GM18508 (cell line): Measurements from ENCODE around the gene LPCAT1.
"Not testable (repeated sequence)": the region's sequence is repeated elsewhere in the genome, so short reads cannot be mapped to it uniquely, and the experiment has no call there.

Experiments
- ATAC-seq: cut with Tn5 transposase; IDR thresholded peaks from one replicate; pipeline ENCODE4 v1.9.1; 2021; ENCODE audit warnings: moderate number of reproducible peaks; ENCODE audit not compliant: insufficient read depth, unreplicated experiment

Gene LPCAT1, protein sequence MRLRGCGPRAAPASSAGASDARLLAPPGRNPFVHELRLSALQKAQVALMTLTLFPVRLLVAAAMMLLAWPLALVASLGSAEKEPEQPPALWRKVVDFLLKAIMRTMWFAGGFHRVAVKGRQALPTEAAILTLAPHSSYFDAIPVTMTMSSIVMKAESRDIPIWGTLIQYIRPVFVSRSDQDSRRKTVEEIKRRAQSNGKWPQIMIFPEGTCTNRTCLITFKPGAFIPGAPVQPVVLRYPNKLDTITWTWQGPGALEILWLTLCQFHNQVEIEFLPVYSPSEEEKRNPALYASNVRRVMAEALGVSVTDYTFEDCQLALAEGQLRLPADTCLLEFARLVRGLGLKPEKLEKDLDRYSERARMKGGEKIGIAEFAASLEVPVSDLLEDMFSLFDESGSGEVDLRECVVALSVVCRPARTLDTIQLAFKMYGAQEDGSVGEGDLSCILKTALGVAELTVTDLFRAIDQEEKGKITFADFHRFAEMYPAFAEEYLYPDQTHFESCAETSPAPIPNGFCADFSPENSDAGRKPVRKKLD

DNA sequence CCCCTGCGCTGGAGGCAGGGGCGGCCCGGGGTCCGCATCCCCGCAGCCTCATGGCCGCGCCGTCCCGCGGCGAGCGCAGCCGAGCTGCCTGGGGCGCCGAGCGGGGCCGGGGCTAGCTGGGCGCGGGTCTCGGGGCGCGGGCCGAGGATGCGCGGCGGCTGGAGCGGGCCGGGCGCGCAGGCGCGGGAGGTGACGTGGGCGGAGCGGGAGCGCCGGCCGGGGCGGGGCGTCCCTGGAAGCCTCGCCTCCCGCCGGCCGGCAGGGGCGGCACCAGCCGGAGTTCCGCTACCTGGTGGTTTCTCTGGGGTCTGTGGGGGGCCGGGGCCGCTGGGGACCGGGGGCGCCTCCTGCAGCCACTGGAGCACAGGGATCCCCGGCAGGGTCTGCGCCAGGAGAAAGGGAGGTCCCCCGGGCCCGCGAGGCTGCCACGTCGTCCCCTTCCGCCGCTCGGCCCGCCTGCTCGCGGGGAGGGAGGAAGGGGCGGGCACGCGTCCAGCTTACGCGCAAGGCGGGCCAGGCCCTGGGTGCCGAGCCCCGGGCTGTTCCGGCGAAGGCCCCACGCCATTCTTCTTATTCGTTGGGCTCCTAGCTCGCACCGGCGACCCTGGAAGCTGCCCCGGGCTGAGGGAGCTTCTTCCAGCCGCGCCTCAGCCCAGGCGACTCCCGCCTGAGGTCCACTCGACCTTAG lies at the start of gene LPCAT1:
TSS of gene LPCAT1 (minus strand) at position 168 of the 688 bp plus-strand sequence. CDS start at position 52, 116 bp downstream.
- peak; percentile 39 for ATAC-seq

DNA sequence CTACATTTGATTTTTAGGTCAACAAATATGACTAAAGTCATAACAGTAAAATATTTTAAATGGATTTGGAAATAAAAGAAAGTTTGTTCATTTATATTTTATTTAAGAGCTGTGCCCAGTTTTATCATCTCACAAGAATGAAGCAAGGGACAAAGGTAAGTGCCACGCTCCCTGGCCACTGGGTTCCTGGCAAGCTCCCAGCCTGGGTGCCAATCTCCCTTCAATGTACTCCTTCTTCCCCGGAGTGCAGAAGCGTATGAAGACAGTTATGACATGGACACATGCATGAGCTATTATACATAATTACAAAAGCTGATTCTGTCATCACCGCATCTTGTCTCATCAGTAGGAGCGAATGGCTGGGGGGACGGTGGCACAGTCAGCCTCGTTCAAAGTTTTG lies 48.1 kb upstream of the LPCAT1 start:
- not testable (repeated sequence) for ATAC-seq

DNA sequence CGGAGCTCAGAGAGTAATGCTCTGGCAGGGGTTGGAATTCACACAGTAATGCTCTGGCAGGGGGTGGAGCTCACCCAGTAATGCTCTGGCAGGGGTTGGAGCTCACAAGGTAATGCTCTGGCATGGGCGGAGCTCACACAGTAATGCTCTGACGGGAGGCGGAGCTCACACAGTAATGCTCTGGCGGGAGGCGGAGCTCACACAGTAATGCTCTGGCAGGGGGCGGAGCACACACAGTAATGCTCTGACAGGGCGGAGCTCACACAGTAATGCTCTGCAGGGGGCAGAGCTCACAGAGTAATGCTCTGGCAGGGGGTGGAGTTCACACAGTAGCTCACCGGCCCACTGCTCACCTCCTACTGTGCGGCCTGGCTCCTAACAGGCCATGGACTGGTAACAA lies 47.2 kb upstream of the LPCAT1 start:
- no peak for ATAC-seq

DNA sequence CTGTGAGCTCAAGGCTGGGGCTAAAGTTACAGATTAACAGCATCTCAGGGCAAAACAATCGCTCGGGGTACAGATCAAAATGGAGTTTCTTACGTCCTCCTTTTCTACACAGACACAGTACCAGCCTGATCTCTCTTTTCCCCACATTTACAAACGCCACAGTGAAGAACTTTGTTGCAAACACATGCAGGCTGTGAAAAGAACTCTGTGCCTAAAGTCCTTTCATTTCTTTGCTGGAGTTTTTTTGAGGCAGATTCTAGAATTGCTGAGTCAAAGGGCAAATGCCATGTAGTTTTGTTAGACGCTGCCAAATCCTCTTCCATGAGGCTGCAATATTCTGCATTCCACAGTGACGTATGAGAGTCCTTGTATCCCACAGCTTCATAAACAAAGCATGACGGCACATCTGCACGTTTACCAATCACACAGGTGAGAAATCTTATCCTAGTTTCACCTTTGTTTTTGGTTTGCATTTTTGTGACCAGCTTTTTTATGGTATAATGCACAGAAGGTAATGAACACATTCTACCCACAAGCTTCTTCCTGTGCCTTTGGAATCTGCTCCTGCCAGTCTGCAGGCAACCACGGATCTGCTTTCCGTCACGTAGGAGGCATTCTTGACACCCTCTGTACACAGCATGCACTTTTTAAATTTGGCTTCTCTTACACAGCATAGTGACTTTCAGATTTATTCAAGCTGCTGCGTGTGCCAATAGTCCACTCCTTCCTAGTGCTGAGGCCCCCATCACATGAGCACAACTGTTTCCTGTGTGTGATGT lies 44.6 kb upstream of the LPCAT1 start:
- no peak for ATAC-seq

DNA sequence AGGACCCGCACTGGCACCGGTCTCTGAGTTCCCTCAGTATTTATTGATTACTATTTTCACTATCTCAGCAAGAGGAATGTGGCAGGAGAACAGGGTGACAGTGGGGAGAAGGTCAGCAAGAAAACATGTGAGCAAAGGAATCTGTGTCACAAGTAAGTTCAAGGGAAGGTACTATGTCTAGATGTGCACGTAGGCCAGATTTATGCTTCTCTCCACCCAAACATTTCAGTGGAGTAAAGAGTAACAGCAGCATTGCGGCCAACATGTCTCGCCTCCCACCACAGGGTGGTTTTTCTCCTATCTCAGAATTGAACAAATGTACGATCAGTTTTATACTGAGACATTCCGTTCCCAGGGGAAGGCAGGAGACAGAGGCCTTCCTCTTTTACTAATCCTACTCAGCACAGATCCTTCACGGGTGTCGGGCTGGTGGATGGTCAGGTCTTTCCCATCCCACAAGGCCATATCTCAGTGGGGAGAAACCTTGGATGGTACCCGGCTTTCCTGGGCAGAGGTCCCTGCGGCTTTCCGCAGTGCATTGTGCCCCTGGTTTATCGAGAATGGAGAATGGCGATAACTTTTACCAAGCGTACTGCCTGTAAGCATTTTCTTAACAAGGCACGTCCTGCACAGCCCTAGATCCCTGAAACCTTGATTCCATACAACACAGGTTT lies 43.9 kb upstream of the LPCAT1 start:
- ATAC-seq: not testable (repeated sequence)

DNA sequence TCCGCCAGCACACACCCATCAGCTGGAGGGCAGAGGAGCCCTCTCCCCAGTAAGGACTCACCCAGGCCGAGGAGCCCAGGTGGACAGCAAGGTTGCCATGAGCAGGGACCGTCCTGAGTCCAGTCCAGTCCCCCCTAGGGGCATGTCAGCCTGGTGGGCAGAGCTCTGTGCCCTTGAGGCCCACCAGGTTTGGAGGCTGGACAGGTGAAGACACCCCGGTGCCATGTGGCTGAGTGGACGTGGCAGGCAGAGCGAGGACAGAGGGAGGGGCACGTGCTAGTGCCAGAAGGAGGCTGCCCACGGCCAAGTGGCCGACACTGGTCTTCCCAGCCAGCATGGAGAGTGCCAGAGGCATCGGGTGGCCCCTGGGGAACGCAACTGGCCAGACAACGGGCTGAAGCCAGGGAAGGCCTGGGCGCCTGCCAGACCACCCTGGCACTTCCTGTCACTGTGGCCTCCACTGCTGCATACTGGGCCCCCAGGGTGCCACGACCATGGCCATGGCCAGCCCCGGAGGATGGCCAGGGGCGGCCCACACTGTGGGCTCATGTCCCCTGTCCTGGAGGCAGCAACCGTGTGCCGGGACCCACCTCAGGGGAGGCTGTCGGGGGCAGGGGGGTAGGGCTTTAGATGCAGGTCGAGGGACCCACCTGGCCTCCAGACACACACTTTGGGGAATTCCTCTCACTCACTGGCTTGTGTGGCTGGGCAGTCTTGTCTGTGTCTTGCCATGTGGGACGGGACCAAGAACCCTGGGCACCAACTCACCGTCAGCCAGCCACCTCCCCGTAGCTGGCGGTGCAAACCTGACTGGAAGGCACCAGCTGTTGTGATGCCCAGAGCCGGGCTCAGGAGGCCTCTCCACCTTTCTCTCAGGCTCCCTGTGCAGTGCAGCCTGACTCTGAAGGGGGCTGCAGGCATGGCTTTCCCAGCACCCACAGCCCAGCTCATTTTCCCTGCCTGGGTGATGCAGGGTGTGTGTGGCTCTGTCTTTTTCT lies 42.3 kb upstream of the LPCAT1 start:
- no peak for ATAC-seq

DNA sequence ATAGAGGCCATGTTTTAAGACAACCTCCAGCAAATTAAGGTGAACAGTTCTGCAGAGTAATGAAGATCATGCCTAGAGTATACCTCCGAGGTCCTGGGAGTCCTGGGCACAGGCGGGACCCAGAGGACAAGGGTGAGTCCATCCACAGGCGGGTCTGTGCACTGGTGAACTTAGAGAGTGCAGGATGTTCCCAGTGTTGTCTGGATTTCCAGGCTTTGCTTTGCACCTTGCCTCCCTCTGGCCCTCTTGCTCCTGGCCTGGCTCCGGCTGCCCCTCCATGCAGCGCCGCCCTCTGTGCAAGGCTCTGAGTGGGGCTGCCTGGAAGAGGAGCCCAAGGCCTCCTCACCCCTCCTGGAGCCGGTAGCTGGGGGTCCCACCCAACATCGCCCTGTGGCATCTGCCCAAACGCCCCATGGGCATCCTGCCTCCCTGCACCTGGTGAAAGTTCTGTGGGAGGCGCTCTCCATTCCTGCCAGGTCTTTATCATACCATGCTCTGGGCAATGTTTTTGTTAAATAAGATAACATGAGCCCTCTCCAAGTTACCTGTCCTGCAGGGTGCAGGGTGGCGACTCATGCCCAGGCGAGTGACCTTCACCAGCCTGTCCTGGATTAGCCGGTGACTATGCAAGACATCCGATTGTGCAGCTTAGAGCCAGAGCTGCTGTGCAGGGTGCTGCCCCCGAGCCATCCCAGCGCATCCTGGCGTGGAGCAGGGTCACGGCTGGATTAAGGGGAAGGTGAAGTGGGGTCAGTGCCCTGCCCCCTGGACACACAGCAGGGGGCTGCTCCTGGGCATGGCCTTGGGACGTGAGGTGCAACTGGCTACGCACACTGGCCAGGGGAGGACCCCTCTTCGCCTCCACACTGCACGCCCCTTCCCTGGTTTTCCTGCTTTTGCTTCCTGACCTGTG lies 41.3 kb upstream of the LPCAT1 start:
- no peak for ATAC-seq

DNA sequence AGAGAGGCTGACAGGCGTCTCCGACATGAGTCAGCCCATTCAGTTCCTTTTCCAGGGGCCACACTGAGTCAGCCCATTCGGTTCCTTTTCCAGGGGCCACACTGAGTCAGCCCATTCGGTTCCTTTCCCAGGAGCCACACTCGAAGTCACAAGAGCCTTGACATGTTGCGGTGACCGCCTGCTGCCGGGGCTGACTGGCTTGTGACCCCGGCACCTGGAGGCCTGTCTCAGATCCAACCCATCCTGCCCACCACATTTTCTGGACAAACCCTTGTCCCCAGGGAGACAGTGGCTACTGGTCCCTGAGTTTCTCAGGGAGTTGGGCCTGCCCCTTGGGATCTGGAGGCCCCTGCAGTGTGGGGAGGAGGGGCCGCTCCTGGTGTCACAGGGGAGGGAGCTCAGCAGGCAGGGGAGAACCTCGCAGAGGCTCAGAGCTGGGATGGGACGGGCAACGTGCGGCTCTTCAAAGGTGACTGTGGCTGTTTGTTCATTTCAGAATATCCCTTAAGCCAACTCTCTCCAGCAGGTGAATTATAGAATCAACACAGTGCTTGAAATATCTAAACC lies 40.5 kb upstream of the LPCAT1 start:
- ATAC-seq: no peak

DNA sequence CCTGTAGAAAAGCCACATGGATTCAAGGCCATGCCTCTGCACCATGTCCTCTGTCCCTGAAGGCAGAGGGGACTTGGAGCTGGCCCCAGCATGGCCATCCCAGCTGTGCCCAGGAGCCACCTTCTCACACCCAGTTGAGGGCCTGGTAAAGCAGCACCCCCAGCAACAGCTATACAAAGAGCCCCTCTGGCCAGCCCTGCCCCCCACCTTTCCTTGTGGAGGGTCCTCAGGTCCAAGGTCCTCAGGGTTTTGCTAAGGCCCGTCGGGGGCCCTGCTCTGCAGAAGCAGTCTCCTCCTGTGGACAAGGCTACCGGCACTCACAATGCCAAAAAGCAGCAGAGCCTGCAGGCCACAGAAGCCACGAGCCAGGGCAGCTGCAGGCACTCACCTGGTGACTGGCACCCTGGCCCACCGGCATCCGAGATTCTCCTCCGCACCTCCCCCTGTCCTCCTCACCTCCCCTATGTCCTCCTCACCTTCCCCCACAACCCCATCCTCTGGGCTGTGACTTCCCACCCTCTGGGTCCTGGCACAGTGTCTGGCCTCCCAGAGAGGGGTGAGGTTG lies 39.9 kb upstream of the LPCAT1 start:
- ATAC-seq: no peak

DNA sequence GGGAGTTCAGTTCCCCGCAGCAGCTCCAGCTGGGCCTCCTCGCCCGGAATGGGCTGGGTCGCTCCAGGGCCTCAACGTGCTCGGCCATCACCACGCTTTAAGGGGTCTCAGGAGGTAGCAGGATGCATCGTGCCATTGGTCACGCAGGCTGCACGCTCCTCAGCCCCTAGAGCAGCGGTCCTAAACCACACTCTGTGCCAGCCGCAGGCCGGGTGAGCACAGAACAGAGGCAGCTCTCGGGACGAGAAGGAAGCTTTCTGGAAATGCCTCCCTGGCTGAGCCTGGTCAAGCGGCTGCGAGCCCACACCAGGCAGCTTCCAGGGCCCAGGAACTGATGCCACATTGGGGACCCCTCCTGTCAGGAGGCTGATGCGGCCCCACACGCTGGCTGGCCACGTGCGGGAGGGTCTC lies 39.3 kb upstream of the LPCAT1 start:
- no peak for ATAC-seq

DNA sequence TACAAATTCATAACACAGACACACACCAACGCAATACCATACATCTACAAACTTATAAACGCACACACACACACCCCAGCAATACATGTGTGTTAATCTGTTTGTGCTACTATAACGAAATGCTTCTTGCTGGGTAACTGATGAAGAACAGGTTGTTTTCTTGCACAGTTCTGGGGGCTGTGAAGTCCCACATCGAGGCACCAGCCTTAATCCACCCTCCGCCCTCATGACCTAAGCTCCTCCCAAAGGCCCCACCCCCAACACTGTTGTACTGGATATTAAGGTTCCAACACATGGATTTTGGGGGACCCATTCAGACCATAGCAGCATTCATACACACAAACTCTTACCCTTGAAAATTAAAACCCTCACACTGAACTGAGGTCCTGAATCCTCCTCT lies 38.8 kb upstream of the LPCAT1 start:
- ATAC-seq: no peak

DNA sequence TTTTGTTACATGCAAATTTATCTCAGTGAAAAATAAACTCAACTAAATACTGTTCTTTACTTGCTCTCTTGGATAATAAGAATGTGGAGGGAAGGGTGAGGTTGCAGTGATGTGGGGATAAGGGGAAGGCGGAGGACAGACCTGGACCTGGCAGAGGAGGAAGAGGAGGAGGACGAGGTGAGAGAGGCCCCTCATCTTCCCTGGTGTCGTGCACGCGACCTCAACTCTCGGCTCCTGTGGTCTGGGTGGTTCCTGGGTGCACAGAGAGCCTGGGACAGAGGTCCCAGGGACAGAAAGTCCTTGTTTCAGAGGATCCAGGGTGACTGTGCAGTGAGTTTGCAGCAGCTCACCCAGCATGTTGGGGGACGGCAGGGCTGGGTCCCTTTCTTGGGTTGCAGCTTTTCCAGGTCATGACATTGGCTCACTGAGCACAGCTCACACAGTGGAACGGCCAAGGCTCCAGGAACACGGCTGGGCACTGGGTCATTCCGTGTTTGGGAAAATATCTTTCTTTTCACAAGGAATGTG lies 37.7 kb upstream of the LPCAT1 start:
- no peak for ATAC-seq

DNA sequence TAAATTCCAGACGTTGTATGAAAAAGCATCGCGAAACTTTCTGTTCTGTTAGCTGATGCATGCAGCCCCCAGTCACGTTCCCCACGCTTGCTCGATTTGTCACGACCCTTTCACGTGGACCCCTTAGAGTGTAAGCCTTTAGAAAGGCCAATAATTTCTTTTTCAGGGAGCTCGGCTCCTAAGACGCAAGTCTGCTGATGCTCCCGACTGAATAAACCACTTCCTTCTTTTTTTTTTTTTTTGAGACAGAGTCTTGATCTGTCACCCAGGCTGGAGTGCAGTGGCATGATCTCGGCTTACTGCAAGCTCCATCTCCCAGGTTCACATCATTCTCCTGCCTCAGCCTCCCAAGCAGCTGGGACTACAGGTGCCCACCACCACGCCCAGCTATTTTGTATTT lies 36.7 kb upstream of the LPCAT1 start:
- not testable (repeated sequence) for ATAC-seq

DNA sequence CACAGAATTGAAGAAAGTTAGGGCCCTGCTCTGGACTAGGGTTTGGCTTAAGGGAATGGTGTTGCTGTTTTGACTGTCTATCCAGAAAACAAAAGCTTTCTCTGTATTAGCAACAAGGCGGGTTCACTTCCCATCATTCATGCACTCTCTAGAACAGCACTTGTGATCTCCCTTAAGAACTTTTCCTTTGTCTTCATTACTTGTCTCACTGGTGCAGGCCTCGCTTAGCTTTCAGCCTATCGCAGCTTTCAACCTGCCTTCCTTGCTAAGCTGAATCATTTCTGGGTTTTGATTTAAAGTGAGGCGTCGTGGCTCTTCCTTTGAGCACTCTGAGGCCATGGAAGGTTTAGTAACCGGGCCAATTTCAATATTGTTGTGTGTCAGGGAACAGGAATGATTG lies 35.2 kb upstream of the LPCAT1 start:
- ATAC-seq: no peak

DNA sequence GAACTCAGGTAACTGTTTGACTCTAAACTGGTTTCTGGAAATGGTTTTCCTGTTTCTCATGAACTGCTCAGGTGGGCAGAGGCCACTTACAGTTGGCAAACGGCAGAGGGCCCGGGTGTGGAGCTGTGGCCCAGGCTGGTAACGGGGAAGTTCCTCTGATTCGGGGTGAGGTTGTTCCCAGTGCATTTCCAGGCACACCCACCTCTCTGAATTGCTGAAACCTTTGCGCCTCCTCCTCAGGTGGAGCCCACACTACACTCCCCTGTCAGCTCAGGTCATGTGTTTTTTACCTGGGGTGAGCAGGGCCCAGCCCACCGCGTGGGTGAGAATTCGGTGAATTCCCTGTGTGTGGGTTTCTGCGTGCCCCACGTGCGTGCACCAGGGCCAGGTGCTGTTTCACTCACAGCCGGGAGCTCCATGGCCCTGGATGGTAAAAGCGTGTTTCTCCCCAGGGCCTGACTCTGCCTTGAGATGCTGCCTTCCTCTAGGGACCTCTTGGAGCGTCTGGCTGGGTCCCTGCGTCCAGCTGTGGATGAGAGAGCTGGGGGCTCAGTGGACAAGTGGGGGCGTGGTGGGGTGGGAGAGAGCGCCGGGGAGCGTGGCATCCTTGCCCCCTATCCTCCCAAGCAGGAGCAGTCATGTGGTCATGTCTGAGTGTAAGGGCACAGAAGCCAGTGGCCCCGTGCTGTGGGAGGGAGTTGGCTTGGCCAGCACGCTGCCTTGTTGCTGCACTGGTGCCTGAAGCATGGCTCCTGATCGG lies 33.5 kb upstream of the LPCAT1 start:
- no peak for ATAC-seq
